HG03108 (cell line): ENCODE data around the gene TBCD.

ENCODE experiments used
- ATAC-seq: cut with Tn5 transposase; IDR thresholded peaks from one replicate; pipeline ENCODE4 v1.9.1; 2021; ENCODE audit warnings: moderate library complexity; ENCODE audit not compliant: unreplicated experiment

The TBCD gene

GRCh38 chr17:82808006-82808405, 56.1 kb downstream of the TBCD start:
- no peak for ATAC-seq

- ATAC-seq = no peak
Observed at GRCh38 chr17:82808921-82809905, 57.3 kb downstream of the TBCD start.

- no peak for ATAC-seq
Observed at GRCh38 chr17:82810644-82811430, 59.0 kb downstream of the TBCD start.

DNA sequence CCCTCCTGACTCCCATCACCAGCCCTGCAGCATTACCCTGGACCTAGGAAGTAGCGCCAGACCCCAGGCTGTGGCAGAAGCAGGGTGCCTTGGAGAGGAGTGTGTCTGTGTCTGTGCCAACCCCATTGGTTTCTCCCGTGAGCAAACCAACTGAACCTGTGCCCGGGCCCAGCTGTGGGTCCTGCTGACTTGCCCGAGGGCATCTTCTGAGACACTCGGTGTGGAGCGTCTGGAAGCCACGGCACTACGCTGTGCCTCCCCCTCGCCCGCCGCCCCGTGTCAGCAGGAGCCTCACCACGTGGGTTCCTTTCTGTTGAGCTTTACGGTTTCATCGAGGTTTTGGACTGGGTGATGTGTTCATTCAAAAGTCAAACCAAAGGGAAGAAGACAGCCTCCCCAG, 60.2 kb downstream of the TBCD start:
- ATAC-seq = no peak

GRCh38 chr17:82812601-82813000, 60.7 kb downstream of the TBCD start:
- ATAC-seq = no peak

- no peak for ATAC-seq
Observed at GRCh38 chr17:82813299-82814051, 61.6 kb downstream of the TBCD start.

GRCh38 chr17:82814834-82815233, 63.0 kb downstream of the TBCD start:
- ATAC-seq = no peak

GRCh38 chr17:82815354-82815753, 63.5 kb downstream of the TBCD start:
- ATAC-seq = no peak

DNA sequence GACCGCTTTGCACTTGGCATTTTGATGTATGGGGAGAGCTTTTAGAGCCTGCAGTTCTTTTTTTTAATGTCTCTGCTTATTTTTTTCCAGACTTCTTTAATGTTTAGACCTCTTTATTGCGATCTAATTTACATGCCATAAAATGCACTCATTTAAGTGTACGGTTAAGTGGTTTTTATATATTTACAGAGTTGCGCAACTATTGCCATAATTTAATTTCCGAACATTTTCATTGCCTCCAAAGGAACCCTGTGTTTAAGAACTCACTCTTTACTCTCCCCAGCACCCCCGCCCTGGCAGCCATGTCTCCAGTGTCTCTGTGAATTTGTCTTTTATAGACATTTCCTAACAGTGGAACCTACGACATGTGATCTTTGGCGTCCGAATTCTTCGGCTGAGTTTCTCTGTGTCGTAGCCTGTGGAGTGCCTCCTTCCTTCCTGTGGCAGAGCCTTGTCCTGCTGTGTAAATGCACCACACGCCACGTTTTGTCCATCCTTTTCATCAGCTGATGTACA, 64.0 kb downstream of the TBCD start:
- ATAC-seq = no peak

- ATAC-seq = no peak
Observed at GRCh38 chr17:82816358-82816757, 64.5 kb downstream of the TBCD start.

DNA sequence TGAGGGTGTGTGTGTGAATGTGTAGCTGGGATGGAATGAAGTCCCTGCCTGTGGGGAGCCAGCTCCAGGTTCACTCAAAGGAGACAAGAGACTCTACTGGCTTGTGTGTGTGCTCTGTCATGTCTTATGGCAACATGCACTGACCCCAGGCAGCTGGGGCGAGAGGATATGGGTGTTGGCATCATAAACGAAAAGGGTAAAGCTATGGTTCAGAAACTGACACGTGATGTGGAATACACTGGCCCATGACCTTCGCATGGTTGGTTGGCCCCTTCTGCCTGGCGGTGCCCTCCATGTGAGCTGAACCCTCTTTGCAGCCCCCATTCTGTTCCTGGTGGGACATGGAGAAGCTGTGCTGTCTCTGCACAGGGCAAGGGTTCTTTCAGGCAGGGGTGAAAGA, 66.1 kb downstream of the TBCD start:
- no peak for ATAC-seq

- no peak for ATAC-seq
Observed at GRCh38 chr17:82820278-82821251, 68.7 kb downstream of the TBCD start.

DNA sequence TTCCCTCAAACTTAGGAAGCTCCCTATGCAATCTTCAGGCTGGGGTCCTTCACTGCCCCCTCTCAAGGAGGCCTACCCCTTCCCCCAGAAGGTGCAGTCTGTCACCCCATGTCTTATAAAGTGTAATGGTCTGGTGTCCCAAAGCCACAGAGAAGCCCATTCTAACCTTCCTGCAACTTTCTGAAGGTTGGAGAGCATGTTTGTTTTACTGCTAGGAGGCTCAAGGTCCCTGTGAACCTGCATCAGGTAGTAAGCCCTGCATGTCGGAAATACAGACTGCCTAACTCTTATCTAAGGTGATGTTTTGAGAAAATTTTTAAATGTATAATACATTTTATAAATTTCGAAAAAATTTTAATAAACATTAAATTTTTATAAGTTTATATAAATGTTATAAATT, 69.7 kb downstream of the TBCD start:
- ATAC-seq = no peak

- no peak for ATAC-seq
Observed at GRCh38 chr17:82822281-82822680, 70.4 kb downstream of the TBCD start.

DNA sequence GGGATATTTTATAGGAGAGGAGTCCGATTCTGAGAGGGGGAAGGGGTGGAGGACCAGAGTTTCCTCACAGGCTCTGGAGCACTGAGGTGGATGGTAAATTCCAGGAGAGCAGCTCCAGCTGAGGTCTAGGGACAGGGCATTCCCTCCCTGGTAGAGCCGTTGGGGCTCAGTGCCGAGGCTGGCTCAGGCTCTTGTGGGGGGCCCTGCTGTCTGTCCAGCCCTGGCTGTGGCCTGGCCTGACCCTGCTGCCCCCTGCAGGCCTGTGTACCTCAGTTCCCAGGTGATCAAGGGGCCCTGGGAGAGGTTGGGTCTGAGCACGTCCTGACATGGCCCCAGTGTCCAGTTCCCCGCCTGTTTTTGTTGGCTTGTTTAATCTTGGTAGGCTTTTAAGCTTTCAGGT, 71.1 kb downstream of the TBCD start:
- no peak for ATAC-seq

DNA sequence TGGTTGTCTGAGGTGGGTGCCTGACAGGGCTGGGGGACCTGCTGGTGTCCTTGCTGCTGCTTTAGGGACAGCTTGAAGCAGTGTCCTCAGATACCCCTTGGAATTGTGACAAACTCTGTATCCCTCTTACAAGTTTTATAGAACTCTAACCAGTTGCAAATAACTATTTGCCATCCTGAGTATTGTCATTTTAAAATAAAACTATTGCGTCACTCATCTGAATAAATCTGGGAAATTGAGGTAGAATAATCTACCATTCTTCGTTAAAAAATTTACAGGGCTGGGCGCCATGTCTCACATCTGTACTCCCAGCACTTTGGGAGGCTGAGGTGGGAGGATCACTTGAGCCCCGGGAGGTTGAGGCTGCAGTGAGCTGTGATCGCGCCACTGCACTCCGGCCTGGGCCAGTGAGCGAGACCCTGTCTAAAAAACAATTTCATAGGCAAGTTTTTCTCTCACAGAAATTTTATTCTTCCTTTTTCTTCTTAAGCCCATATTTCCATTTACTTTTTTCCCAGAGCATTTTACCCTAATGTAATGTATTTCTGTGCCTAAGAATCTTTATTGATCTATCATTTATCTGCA, 73.8 kb downstream of the TBCD start:
- no peak for ATAC-seq

- no peak for ATAC-seq
Observed at GRCh38 chr17:82826211-82826610, 74.3 kb downstream of the TBCD start.

DNA sequence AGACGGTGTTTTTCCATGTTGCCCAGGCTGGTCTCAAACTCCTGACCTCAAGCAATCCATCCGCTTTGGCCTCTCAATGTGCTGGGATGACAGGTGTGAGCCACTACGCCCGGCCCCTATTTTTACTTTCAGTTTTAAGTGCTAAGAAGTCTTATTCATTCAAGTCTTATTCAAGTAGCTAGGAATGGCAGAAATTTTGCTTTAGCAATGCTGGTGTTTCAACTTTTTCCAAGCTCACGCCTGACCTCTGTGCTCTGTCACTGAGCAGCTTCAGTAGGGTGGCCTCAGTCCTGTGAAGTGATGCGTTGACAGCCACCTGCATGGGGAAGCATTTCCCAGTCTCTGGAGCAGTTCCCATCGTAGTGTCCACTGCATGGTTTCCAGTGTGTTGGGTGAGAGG, 75.1 kb downstream of the TBCD start:
- no peak for ATAC-seq

- ATAC-seq = no peak
Observed at GRCh38 chr17:82828875-82829487, 77.1 kb downstream of the TBCD start.
